Left renal cortex interstitium (tissue), 4 donors: Measurements from ENCODE around the gene MIA2. TPM values are rescaled to one million over a fixed set of nuclear protein-coding genes. Genes with fewer than 3 reads are reported as not detected.

Experiments used
- DNase-seq, 4 donors: peaks; one replicate each; pipeline ENCODE4 v3.0.0-alpha.2; 2013; ENCODE audit warnings: low read depth in 4 of 4, low spot score in 2 of 4, missing footprints in 1 of 4
- polyA plus RNA-seq, 4 donors: library from polyadenylated mRNA; unstranded; fragments of 120-200 nt; gene quantifications; one replicate each; pipeline ENCODE4 v1.2.1, GENCODE V29; 2013; ENCODE audit not compliant: insufficient read length in 4 of 4

Gene MIA2
- polyA plus RNA-seq, 4 donors: 61.6 to 83.5 (median 73.2) TPM

GRCh38 chr14:39431416-39432178 is 197.9 kb downstream of the MIA2 start:
- peak in 1 of 4 donors; percentile 32 for DNase-seq

DNA sequence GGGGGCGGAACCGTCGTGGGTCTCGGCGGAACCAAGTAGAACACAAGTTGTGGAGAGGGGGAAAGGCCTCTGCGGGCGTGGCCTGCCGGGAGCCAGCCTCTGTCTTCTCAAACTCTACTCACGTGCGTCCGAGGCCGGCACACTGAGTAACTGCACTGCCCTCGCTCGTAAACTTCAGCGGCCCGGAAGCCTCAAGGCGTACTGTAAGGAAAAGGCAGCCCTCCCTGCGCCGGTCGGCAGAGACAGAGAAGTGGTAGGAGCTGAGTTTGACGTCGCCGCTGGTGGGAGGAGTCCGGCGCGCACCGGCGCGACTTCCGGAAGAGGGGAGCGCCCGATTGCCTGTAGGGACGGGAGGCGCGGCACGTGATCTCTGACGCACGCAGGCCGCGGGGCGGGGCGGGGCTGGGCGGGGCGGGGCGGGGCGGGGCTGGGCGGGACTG is 198.5 kb downstream of the MIA2 start, which contains the start of gene FBXO33:
Gene FBXO33, minus strand, starts transcription at position 255 of the 440 bp plus-strand sequence. CDS start 271 bp downstream, outside the sequence.
- DNase-seq: peak; percentile 89 to 96 (median 92)

DNA sequence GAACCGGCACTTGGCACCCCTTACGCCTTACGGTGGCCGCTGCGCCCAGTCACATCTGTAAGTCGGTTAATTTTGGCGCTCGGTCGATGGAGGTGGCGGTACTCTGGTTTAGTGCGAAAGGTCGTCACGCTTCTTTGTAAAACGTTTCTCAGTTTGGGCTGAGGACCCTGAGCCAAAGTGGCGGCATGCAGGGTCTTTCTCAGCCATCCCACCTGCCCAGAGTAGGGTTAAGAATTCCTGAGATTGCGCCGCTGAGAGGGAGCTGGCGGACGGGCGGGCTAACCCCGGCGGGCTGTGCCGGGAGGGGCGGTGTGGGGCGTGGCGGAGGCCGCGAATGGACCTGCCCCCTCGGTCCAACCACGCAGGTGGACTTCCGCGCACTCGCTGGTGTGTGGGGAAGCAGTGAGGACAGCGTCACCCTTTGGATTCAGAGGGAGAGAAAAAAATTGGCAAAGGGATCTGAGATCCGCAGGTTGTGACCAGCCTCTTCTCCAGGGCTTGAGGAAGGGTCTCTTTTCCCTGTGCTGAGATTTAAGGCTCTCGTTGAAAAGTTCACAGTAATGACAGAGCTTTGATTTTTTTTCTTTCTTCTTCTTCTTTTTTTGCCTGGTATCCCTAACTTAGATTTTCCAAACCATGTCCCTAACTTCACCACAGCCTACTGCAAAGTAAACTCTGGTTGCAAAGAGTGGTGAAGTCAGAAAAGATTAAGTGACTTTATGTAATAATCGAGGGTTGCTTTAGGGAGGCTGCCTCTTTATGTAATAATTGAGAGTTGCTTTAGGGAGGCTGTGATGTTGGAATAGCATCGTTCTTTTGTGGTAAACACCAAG is 199.1 kb downstream of the MIA2 start:
- peak; percentile 72 to 91 (median 81) for DNase-seq

DNA sequence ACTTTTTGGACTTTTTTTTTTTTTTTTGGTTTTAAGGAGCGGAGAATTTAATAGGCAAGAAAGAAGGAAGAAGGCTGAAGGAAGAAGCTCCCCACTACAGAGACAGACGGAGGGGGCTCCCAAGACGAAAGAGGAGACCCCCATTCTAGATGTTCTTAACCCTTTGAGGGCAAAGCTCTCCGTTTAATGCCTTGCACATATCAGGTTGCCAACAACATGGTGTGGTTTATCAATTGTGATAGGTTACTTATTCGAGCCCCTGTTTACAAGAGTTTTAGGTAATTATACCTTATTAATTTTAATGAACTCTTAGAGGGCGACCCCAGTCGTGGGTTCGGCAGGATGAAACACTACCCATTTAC is 199.7 kb downstream of the MIA2 start:
- no peak for DNase-seq

- DNase-seq: no peak
These were observed 200.7 kb downstream of the MIA2 start for GRCh38 chr14:39434401-39434800.

DNA sequence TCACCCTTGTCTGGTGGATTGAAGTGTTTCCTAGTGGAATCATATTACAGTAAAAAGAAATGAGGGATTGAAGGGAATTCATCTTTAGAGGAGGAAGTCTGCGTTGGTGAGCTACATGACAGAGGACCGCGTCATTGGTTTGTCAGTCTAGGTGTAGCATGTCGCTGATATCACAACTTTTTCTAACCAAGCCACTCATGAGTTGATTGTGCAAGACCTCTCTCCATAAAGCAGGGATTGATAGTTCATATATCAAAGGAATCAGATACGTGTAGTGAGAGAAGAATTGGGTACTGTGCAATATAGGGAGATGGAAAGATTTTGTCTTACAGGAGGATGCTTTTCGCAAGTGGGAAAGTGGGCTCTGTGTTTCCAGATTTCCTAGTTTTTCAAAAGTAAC is 201.5 kb downstream of the MIA2 start:
- DNase-seq: no peak

Other genes with a start within 250 kb of the MIA2 start
- gene SEC23A, start 130.7 kb upstream of the MIA2 start, polyA plus RNA-seq: 10 to 100 TPM; 58.4 to 65.7 (median 62.5) TPM
- 10 to 100 TPM; 23.4 to 28.8 (median 25.9) TPM for gene GEMIN2, start 119.6 kb upstream of the MIA2 start, polyA plus RNA-seq
- gene TRAPPC6B, start 63.6 kb upstream of the MIA2 start, polyA plus RNA-seq: 10 to 100 TPM; 27.4 to 35.1 (median 33.7) TPM
- gene PNN, start 58.7 kb upstream of the MIA2 start, polyA plus RNA-seq: 100 to 1,000 TPM; 146 to 237 (median 182) TPM
- 10 to 100 TPM; 11.4 to 13.0 (median 11.8) TPM for gene FBXO33, start 198.5 kb downstream of the MIA2 start, polyA plus RNA-seq